Nucleus accumbens (tissue), 56 donors: ENCODE measurements around the gene FAM222B.
A peak's percentile ranks its signal among the peaks of the same experiment; 100 is the strongest.
"Not testable (repeated sequence)": the region's sequence is repeated elsewhere in the genome, so short reads cannot be mapped to it uniquely, and the experiment has no call there.

Experiments
- DNase-seq, 56 donors: peaks; one replicate each; lab custom pipeline; 2025; lab: John Stamatoyannopoulos, UW

FAM222B gene

GRCh38 chr17:28842282-28843012, at the start of gene FAM222B:
Gene FAM222B (minus strand): TSS chr17:28842790. CDS start chr17:28766667, 76,123 bp downstream.
- DNase-seq = peak in 55 of 56 donors; percentile 13 to 87 (median 71)

- no peak for DNase-seq
Measured at GRCh38 chr17:28892024-28892423, 49.4 kb upstream of the FAM222B start.

- DNase-seq = no peak
Measured at GRCh38 chr17:28891201-28891600, 48.6 kb upstream of the FAM222B start.

GRCh38 chr17:28889996-28890395, 47.4 kb upstream of the FAM222B start:
- DNase-seq = no peak

GRCh38 chr17:28888832-28889231, 46.2 kb upstream of the FAM222B start:
- no peak for DNase-seq

- DNase-seq = no peak
Measured at GRCh38 chr17:28887871-28888471, 45.4 kb upstream of the FAM222B start.

- DNase-seq = no peak
Measured at GRCh38 chr17:28885951-28886350, 43.4 kb upstream of the FAM222B start.

GRCh38 chr17:28885363-28885762, 42.8 kb upstream of the FAM222B start:
- no peak for DNase-seq

- DNase-seq = no peak
Measured at GRCh38 chr17:28883967-28884702, 41.5 kb upstream of the FAM222B start.

- no peak for DNase-seq
Measured at GRCh38 chr17:28882154-28882895, 39.7 kb upstream of the FAM222B start.

- no peak for DNase-seq
Measured at GRCh38 chr17:28881533-28882056, 39.0 kb upstream of the FAM222B start.

- DNase-seq = no peak
Measured at GRCh38 chr17:28880572-28880945, 38.0 kb upstream of the FAM222B start.

- no peak for DNase-seq
Measured at GRCh38 chr17:28879886-28880571, 37.4 kb upstream of the FAM222B start.

- no peak for DNase-seq
Measured at GRCh38 chr17:28878981-28879380, 36.4 kb upstream of the FAM222B start.

GRCh38 chr17:28878158-28878910, 35.7 kb upstream of the FAM222B start:
- DNase-seq = no peak

GRCh38 chr17:28877150-28877711, 34.6 kb upstream of the FAM222B start:
- not testable (repeated sequence) for DNase-seq

- DNase-seq = no peak
Measured at GRCh38 chr17:28875848-28876550, 33.4 kb upstream of the FAM222B start.

GRCh38 chr17:28874750-28875149, 32.2 kb upstream of the FAM222B start:
- DNase-seq = no peak
